HG02970 (cell line): ENCODE data around the gene TENT5C.
A peak's percentile ranks its signal among the peaks of the same experiment; 100 is the strongest.
"Not testable (repeated sequence)": the region's sequence is repeated elsewhere in the genome, so short reads cannot be mapped to it uniquely, and the experiment has no call there.

Source experiments
- ATAC-seq: cut with Tn5 transposase; IDR thresholded peaks from one replicate; pipeline ENCODE4 v1.9.1; 2021; ENCODE audit warnings: mild to moderate bottlenecking, moderate library complexity, moderate number of reproducible peaks; ENCODE audit not compliant: unreplicated experiment, low FRiP score

TENT5C gene

DNA sequence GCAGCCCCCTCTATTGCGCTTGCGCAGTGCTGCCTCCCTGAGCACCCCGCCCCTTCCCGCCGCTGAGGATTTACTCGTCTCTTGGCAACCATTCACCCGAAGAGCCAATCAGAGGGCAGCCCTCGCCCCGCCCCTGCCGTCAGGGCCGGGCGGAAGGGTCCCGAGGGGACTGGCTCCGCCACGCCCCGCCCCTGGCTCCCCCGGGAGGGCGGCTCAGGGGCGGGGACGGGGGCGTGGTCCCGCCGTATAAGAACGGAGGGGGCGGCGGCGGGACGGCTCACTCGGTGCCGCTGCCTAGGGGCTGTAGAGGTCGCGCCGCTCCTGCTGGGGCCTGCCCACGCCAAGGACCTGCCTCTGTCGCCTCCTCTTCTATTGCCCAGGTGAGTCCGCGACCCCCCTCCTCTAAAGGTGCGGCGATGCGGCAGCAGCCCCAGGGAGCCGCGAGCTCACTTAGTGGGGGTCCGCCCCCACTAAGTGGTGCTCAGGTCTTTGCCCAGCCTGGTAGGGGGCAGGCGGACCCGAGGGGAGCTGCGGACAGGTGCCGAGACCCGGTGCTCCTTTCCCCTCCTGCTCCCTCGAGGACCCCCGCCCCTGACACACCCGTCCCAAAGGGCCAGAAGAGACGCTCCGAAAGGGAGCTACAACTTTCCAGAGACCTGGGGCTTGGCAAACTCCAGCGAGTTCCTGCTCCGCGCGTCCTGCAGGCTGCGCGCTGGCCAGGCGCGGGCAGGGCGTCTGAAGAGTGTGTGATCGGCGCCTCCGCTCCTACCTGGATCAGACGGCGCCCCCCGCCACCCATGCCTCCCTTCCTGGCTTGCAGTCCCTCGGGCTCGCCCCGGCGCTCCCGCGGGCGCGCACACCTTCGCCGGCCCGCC lies at the start of gene TENT5C:
Gene TENT5C (plus strand): TSS at position 275 of the 875 bp plus-strand sequence. CDS start 16,821 bp downstream, outside the sequence.
- peak; percentile 96 for ATAC-seq

DNA sequence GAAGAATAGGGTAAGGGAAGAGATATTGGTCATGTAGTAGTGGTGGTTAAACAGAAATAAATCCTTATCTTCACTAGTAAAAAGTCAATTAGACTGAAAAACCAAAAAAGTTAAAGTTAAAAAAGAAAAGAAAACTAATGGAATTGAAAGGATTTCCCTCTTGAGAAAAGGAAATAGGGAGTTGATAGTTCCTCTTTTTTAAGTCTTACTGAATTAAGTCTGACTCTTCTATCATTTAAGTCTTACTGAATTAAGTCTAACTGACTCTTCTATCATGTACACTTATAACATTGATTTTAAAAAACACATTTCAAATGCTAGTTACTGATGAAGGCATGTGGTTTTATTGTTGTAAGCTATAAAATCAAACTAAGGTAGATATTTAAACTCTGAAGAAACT lies 49.5 kb upstream of the TENT5C start:
- ATAC-seq: no peak

DNA sequence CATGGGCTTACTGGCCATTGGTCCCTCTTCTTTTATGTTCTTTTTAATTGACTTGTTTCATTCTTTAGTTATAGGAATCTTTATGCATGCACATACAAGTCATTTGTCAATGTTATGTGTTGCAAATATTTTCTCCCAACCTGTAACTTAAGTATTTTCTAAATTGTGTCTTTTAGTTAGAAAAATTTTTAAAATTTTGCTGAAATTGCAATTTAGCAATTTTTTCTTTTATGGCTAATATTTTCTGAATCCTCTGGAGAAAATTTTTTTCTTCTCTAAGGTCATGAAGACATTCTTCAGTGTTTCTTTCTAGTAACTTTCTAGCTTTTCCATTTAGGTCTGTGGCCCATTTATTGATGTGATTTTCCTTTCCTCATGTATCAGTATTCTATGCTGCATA lies 48.9 kb upstream of the TENT5C start:
- no peak for ATAC-seq

DNA sequence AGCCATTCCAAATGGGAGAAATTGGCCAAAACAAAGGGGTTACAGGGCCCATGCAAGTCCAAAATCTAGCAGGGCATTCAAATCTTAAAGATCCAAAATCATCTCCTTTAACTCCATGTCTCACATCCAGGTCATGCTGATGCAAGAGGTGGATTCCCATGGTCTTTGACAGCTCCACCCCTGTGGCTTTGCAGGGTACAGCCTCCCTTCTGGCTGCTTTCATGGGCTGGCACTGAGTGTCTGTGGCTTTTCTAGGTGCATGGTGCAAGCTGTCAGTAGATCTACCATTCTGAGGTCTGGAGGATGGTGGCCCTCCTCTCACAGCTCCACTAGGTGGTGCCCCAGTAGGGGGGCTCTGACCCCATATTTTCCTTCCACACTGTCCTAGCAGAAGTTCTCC lies 47.4 kb upstream of the TENT5C start:
- ATAC-seq: not testable (repeated sequence)

DNA sequence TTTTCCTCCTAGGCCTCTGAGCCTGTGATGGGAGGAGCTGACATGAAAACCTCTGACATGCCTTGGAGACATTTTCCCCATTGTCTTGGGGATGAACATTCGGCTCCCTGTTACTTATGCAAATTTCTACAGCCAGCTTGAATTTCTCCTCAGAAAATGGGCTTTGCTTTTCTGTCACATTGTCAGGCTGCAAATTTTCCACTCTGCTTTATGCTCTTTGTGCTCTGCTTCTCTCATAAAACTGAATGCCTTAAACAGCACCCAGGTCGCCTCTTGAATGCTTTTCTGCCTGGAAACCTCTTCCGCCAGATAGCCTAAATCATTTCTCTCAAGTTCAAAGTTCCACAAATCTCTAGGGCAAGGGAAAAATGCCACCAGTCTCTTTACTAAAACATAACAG lies 46.7 kb upstream of the TENT5C start:
- ATAC-seq: no peak

DNA sequence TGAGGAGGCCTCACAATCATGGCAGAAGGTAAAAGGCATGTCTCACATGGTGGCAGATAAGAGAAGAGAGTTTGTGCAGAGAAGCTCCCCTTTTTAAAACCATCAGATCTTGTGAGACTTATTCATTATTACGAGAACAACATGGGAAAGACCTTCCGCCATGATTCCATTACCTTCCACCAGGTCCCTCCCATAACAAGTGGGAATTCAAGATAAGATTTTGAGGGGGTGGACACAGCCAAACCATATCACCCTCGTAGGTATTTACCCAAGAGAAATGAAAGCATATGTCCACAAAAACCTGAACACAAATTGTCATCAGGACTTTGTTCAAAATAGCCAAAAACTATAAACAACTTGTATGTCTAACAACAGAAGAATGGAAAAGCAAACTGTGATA lies 45.9 kb upstream of the TENT5C start:
- no peak for ATAC-seq

DNA sequence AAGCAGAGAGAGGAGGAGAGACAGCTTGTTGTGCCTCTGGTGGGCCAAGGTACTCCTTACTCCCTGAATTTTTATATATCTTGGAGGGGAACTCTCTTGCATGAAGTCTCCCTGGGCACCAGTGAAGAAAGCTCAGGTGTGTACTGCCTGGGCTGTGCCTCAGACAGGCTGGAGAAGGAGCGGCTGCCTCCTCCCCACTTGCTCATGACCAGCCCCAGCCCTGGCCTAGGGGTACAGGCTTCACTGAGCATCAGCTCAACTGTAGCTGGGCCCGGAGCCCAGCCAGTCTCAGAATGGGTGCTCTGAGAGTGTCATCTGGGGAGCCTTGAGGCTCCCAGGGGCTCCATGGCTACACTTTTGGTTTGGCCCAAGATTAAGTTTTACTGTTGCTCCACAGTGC lies 44.8 kb upstream of the TENT5C start:
- ATAC-seq: no peak

DNA sequence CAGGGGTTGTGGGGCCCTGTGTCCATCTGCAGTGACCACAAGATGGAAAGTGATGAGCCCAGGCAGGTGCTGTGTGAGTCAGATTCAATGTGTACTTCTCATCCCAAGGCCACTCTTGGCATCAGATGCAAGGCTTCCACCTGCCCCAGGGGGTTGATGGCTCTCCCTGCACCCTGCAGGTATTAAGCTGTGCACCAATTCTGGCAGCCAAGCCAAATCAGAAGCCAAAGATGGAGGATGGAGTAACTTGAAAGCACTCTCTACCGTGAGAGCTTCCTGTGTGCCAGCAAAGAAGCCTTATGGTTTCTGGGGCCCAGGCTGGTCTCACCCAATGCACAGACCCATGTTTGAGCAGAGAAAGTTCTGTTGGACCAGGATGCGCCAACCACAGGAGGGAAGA lies 44.3 kb upstream of the TENT5C start:
- ATAC-seq: no peak

DNA sequence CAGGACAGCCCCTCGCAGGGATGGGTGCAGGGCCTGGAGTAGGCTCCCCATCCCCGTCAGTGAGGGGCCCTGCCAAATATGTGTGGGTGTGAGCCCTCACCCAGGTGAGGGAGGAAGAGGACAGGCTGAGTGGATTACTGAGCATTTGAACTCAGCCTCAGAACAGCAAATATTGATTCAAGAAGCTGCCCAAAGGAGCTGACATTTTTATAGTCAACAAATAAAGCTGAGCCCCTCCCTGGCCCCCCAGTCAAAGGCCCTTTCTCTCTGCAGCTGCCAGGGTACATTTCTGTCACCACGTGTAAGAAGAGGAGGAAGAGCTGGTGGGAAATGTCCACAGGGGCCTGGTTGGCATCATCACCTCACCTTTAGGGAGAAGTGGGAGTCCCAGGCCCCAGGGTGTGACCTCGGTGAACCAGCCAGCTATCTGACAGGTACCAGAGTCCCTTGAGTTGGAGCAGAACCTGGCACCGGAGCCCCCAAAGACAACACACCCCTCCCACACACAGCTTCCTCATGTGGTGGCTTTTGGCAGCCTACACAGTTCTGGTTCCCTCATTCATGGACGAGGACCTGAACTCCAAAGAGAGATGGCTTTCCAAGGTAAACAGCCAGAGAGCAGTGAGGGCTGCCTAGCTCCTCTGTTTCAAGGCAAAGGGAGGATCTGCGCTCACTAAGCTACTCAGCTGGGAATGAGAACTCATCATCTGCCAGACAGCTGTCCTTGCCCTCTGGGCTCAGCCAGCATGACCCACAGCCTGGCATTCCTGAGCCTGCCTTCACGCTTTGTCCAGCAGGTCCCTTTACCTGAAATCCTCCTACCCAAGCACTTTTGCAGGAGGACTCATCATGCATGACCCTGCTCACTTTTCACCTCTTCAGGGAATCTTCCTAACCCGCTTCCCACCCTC lies 43.0 kb upstream of the TENT5C start:
- ATAC-seq: no peak

DNA sequence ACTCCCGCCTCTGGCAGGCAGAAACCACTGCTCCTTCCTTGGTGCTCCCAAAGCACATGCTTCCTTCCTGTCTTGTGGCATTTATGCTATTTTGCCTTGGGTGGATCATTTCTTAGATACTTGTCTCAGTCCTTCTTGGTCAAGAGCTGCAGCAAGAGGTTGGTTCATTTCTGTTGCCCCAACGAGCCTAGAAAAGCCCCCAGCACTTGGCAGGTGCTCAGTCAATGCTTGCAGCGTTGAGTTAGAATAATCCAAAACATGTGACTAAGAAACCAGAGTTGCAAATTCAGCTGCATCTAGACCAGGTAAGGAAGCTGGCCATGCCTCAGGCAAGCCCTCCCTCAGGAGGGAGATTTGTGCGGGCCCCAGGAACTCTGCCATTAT lies 42.4 kb upstream of the TENT5C start:
- ATAC-seq: no peak

DNA sequence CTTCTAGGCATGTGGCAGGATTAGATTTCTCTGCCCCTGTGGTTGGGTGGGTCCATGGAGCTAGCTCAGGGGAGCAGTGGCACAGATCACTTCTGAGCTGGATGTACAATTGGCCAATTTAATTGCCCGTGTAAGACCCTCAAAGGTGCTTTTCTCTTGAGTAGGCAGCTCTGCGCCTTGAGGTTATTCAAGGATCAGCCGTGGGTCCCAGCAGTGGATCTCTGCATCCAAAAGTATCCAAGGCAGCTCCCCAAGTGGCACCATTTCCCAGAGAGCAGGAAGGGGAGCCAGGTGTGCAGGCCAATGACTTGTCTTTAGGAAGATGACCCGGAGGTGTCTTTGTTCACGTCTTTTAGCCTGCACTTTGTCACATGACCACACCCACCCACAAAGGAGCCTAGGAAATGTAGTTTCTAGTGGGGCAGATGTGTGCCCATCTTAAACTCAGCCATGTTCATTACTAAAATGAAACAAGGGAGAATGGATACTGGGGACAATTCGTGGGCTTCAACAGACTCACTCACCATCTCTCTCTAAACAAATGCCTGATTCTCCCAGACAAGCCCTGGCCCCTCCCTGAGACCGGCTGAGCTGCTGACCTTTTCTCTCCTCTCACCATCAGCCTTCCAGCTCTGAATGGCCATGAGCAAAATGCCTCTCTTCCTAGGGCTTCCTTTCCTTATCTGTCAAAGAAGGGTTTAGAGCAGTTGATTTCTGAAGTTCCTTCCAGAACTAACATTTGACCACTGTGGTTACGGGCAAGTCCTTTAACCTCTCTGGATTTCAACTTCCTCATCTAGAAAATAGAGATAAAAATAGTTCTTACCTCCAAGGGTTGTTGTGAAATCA lies 41.4 kb upstream of the TENT5C start:
- no peak for ATAC-seq

DNA sequence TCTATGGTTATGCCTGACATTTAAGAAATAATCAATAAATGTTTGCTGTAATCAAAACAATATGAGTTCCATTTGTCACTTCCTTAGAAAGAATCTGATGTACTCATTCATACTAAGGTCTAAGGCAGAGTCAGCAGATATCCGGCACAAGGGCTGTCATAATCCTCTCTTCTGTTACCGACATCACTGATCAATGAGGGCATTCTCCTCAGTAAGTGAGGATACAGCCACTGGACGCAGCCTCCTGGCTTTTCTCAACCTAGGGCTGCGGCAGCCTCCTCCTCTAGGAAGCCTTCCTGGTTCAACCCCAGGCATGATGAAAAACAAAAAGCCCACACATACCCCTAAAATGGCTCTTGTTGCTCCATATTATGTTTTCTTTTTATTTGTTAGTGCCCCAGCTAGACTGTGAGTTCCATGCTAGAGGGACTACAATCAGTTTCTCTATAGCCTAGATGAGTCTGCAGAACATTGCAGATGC lies 40.7 kb upstream of the TENT5C start:
- ATAC-seq: no peak

DNA sequence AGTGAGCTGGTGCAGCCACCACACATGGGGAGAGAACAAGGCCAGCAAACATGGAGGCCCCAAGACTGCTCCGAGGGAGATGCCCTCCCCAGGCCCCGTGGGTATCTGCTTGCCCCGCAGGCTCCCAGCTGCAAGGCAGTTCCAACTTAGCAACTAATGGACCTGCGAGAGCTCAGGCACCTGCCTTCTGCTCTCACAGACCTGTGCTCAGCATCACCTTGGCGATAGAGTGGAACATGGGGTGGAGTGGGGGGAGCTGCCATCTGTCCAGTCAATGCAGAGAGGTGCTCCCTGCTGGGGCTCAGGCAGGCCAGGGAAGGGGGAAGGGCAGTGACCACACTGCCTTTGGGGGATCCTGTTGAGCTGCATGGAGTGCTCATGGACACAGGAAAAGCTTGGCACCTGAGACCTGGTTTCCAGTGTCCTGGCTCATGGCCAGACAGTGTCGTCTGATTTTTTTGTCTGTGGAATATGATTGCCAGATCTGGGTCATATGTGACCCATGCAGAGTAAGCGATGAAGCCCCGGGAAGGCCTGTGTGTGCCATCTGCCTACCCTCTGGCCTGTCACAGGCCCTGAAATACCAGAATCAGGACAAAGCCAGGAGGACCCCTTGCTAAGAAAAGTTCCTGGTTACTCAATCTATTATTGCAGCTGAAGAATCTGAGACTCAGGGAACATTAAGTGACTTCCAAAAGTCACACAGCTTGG lies 39.9 kb upstream of the TENT5C start:
- ATAC-seq: no peak

DNA sequence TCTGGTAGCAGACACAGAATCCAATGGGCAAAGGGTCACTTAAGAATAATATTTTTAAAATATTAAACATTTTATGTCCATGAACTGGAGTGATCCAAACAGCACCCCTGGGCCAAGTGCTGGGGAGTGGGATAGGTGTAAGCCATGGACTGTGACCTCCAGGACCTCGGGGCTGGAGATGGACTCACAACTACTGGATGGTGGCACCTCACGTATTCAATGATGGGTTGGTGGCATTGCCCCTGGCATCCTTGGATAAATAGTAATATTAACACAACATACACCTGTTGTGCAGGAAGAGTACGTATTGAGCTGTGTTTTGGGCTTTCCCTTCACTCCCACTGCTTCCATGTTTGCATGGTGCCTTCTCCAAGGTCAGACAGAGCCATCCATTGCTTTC lies 39.3 kb upstream of the TENT5C start:
- no peak for ATAC-seq

DNA sequence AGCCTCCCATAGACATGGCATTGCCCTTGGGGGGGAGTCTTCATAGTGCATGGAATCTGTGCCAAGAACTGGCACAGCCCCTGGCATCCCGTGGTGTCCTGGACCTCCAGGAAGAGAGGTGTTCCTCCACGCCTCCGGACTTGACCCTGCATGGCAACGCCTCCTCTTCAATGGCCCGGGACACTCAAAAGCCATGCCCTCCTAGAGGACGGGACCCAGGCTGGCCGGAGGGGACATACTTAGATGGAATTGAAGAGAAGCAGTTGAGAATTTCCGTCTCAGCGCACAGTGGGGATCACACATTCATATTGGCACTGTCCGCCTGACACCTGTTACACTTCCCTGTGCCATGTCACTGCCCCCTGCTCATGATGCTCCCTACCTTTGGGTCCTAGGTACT lies 38.4 kb upstream of the TENT5C start:
- no peak for ATAC-seq

DNA sequence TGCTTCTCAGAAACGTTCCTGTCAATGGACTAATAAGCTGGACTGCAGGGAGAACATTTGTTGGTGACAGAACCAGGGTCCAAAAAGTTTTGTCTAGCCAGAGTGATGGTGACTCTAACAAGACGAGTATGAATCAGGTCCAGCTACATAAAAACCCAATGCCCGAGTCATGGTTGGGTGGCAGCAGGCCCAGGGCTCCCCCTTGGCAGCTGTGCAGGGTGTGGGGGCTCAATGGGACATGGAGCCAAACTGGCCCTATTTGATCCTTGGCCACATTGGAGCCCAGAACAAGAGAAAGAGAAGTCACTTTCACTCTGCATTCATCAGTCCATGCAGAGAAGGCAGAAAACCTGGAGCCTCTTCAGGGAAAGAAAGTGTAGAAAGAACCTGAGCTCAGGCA lies 37.9 kb upstream of the TENT5C start:
- ATAC-seq: no peak

DNA sequence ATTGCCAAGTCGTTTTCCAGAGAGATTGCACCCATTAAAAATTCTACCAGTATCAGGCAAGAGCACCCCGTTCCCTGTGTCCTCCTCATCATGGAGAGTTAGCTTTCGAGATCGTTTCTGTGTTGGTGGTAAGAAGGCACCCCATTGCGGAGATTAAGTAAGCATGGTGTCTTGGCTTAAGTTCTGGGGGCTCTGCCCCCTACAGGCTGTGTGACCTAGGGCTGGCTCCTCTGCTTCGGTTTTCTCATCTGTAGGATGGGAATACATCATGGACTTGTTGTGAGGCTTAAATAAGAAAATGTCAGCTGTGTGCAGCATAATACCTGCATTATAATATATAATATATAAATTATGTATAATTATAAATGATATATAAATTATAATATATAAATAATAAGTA lies 36.8 kb upstream of the TENT5C start:
- ATAC-seq: no peak

DNA sequence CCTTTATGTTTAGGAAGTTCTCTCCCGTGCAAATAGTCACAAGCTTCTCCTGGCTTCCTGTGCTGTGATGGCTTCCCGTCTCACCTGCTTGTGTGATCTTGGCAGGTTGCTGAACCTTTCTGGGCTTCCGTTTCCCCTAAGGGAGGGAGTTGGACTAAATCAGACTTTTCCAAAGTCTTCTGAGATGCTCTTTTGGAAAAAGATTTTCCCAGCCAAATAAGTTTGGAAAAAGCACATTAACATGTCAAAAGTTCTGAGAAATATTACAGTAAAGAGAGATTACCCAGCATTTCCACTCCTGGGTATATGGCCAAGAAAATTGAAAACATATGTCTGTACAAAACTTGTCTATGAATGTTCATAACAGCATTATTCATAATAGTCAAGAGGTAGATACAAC lies 36.0 kb upstream of the TENT5C start:
- no peak for ATAC-seq

DNA sequence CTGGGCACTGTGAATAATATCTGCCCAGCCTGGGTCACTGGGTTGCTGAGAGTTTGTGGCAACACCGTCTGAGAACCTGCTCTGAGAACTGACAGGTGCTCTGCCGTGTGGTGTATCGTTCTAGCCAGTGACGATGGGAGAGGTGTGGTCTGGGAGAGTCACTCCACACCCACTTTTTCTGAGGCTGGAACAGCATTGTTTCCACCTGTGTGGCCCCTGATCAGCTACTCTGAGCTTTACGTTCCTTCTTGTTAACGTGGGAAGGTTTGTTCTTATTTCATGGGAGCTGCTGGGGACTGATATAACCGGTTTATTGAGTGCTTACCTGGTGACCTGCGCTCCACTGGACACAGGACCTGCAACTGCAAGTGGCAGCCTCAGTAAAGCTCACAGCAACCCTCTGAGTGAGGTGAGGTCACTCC lies 34.8 kb upstream of the TENT5C start:
- no peak for ATAC-seq

DNA sequence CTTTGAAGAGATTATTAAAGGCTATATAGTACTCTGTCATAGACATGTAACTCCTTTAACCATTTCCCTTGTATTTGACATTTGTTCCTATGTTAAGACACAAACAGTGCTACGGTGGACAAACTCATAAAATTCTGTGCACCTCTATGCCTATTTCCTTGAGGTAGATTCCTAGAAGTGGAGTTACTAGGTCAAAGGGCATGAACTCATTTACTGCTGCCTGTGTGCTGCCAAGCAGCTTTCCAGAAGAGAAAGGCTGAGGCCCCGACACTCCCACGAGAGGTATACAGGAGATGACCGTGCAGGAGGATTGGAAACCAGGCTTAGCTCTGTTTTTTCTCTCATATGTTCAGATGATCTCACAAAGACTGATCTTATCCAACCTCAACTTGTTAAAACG lies 34.4 kb upstream of the TENT5C start:
- no peak for ATAC-seq
